Vagina (tissue), 2 donors: Measurements from ENCODE around the gene ORAI2.

Source experiments
- POLR2A ChIP-seq, 2 donors: fragments of 450-650 bp; IDR thresholded peaks; one replicate each; pipeline ENCODE4 v1.6.1; 2017; ENCODE audit warnings: antibody characterized with exemption in 2 of 2, mild to moderate bottlenecking in 2 of 2, moderate library complexity in 2 of 2
- POLR2AphosphoS5 ChIP-seq, 2 donors: sonication (generic); formaldehyde crosslinking; IDR thresholded peaks; one replicate each; pipeline ENCODE4 v1.9.0; 2017; ENCODE audit warnings: antibody characterized with exemption in 2 of 2, mild to moderate bottlenecking in 2 of 2, low read depth in 1 of 2; ENCODE audit not compliant: insufficient read depth in 1 of 2
- TF ChIP-seq, protein P1 (sequence below), 3 experiments: fragments of 450-650 bp in 2 of 3; fragments of 200-600 bp in 1 of 3; sonication (generic) in 1 of 3; IDR thresholded peaks; one replicate each; pipeline ENCODE4 v1.5.1; 2017 to 2019; ENCODE audit warnings: antibody characterized with exemption in 3 of 3, mild to moderate bottlenecking in 2 of 3, moderate library complexity in 2 of 3

DNA sequence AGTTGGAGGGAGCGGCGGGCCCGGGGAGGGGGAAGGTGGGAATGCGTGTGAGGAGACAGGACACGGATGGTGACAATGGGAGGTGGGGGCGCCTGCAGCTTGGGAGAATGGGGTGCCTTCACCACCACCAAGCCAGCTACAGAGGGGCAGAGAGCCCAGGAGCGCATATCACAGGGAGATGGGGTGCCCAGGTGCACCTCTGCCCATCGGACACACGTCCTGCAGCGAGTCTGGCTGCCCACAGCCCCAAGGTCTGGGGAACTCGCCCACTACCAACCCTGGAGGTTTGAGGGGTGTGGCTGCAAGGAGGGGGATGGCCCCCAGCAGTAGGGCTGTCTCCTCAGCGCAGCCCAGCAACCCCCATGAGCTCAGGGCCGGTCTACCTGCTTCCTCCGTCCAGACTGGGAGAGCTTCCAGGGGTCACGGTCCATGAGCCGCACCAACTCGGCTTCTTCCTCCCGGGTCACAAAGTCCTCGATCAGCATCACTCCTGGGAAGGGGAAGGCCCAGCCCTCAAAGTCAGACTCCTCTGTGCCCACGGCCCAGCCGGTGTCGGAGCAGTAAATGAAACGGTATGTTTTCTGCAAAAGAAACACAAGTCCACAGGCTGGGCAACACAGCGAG lies 26.0 kb downstream of the ORAI2 start:
- TF ChIP-seq, protein P1, sequence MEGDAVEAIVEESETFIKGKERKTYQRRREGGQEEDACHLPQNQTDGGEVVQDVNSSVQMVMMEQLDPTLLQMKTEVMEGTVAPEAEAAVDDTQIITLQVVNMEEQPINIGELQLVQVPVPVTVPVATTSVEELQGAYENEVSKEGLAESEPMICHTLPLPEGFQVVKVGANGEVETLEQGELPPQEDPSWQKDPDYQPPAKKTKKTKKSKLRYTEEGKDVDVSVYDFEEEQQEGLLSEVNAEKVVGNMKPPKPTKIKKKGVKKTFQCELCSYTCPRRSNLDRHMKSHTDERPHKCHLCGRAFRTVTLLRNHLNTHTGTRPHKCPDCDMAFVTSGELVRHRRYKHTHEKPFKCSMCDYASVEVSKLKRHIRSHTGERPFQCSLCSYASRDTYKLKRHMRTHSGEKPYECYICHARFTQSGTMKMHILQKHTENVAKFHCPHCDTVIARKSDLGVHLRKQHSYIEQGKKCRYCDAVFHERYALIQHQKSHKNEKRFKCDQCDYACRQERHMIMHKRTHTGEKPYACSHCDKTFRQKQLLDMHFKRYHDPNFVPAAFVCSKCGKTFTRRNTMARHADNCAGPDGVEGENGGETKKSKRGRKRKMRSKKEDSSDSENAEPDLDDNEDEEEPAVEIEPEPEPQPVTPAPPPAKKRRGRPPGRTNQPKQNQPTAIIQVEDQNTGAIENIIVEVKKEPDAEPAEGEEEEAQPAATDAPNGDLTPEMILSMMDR (IDR thresholded peaks at IDR 0.05): no peak
- no peak for TF ChIP-seq POLR2A (IDR thresholded peaks at IDR 0.05)
- TF ChIP-seq POLR2AphosphoS5 (IDR thresholded peaks at IDR 0.05; ENCODE audit: insufficient read depth in 1 of 2, low read depth in 1 of 2): no peak
